ENCODE results near the gene LGALSL.

DNA sequence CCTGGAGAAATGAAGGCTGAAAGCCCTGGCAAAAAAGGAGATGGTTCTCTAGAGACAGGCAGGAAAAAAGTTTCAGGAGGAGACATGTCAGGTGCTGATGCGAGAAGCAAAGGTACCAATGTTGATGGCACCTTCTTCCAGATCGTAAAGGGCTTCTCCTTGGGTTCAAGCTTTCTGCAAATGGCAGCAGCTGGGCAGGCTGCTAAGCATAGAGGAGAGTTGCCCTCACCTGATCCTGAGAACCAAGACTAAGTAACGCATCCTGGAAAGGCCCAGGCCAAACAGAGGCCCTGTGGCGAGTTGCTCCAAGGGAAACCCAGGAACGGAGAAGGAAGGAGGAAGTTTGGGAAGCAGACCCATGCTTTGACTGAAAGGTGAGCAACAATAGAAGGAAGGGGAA, 46.6 kb downstream of the LGALSL start:
- TF ChIP-seq, protein P1, sequence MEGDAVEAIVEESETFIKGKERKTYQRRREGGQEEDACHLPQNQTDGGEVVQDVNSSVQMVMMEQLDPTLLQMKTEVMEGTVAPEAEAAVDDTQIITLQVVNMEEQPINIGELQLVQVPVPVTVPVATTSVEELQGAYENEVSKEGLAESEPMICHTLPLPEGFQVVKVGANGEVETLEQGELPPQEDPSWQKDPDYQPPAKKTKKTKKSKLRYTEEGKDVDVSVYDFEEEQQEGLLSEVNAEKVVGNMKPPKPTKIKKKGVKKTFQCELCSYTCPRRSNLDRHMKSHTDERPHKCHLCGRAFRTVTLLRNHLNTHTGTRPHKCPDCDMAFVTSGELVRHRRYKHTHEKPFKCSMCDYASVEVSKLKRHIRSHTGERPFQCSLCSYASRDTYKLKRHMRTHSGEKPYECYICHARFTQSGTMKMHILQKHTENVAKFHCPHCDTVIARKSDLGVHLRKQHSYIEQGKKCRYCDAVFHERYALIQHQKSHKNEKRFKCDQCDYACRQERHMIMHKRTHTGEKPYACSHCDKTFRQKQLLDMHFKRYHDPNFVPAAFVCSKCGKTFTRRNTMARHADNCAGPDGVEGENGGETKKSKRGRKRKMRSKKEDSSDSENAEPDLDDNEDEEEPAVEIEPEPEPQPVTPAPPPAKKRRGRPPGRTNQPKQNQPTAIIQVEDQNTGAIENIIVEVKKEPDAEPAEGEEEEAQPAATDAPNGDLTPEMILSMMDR (IDR thresholded peaks at IDR 0.05) = no peak
- no peak for TF ChIP-seq ZFX (IDR thresholded peaks at IDR 0.05; ENCODE audit: borderline replicate concordance)
